OCI-LY7 (cell line): ENCODE data around the gene PRICKLE2.

Experiments used
- EZH2phosphoT487 ChIP-seq: fragments of 200-600 bp; sonication (generic); IDR thresholded peaks from 2 replicates; pipeline ENCODE4 v1.6.1; 2018; ENCODE audit warnings: low read depth, borderline replicate concordance, mild to moderate bottlenecking, mixed run types, antibody characterized with exemption, low read length, moderate library complexity, mixed read lengths
- TF ChIP-seq, protein P1 (sequence below): fragments of 200-600 bp; sonication (generic); conservative IDR thresholded peaks from 2 replicates; pipeline ENCODE4 v1.5.1; 2014; ENCODE audit warnings: mild to moderate bottlenecking, antibody characterized with exemption, low read length, moderate library complexity, mixed read lengths

DNA sequence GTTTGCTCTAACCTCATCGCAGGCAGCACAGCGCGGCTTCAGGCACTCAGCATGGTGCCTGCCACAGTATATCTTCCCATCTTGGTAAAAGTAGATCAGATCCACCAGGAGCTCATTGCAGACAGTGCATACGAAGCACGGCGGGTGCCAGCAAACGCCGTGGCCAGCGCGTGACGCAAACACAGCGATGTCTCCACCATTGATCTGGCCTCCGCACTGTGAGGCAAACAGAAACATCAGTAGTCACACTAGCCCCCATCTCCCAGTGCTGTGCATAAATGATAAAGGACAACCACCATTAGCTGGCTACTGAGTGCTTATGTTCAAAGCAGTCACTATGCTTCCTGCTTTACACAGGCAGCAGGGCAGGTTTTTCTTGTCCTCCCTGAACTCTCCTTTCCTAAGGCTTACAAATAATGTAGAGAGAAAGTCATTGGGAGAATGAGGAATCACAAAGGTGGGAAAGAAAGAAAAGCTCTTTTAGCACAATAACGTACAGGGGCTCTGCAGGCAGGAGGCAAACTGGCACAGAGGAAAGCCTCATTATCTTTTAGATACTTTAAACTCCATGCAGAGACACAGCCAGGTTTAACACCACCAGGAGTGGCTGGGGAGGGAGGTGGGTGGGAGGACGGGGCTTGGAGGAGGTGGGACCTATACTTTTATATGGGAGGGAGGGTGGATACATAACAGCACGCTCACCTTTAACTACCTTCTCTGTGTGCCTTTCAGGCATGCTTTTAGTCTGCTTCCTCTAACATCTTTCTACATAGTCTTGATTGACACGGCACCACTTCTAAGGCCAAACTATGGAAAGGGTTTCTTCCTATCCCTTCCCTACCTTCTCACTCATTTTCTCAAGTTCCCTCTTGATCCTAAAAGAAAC lies 67.9 kb downstream of the PRICKLE2 start:
- TF ChIP-seq, protein P1, sequence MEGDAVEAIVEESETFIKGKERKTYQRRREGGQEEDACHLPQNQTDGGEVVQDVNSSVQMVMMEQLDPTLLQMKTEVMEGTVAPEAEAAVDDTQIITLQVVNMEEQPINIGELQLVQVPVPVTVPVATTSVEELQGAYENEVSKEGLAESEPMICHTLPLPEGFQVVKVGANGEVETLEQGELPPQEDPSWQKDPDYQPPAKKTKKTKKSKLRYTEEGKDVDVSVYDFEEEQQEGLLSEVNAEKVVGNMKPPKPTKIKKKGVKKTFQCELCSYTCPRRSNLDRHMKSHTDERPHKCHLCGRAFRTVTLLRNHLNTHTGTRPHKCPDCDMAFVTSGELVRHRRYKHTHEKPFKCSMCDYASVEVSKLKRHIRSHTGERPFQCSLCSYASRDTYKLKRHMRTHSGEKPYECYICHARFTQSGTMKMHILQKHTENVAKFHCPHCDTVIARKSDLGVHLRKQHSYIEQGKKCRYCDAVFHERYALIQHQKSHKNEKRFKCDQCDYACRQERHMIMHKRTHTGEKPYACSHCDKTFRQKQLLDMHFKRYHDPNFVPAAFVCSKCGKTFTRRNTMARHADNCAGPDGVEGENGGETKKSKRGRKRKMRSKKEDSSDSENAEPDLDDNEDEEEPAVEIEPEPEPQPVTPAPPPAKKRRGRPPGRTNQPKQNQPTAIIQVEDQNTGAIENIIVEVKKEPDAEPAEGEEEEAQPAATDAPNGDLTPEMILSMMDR = no peak
- TF ChIP-seq EZH2phosphoT487 = no peak
